ENCODE data around the gene CDC25C.
A peak's percentile ranks its signal among the peaks of the same experiment; 100 is the strongest.
"Not testable (repeated sequence)": the region's sequence is repeated elsewhere in the genome, so short reads cannot be mapped to it uniquely, and the experiment has no call there.

CDC25C gene

DNA sequence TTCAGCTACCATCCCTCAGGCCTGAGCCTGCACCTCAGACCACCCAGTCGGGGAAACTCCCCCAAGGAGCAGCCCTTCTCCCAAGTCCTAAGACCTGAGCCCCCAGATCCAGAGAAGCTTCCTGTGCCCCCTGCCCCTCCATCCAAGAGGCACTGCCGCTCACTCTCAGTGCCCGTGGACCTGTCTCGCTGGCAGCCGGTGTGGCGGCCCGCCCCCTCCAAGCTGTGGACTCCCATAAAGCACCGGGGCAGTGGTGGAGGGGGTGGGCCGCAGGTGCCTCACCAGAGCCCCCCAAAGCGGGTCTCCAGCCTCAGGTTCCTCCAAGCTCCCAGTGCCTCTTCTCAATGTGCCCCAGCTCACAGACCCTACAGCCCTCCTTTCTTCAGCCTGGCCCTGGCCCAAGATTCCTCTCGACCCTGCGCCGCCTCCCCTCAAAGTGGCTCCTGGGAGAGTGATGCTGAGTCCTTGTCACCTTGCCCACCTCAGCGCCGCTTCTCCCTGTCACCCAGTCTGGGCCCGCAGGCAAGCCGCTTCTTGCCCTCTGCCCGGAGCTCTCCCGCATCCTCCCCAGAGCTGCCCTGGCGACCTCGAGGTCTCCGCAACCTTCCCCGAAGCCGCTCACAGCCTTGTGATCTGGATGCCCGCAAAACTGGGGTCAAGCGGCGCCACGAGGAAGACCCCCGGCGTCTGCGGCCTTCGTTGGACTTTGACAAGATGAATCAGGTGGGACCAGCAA lies 13.5 kb upstream of the CDC25C start:
- no peak for DNase-seq

DNA sequence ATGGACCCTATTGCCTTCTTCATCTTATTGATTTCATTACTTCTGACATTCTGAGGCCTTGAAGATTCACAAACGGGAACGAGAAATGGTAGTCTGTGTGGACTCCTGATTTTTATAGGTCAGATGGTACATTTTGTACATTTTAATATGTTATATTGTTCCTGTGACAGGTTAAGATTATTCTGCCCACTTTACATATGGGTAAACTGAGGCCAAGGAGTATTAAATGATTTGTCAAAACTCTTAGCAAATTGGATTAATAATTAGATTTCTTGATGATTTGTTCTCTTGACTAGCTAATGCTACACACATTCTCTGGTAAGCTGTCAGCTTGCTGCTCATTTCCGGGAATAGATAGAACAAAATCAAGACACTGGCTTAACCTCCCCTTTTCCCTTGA lies 8.4 kb upstream of the CDC25C start:
- DNase-seq, result no peak

- DNase-seq, result no peak
Measured at GRCh38 chr5:138339464-138339863, 7.9 kb upstream of the CDC25C start.

DNA sequence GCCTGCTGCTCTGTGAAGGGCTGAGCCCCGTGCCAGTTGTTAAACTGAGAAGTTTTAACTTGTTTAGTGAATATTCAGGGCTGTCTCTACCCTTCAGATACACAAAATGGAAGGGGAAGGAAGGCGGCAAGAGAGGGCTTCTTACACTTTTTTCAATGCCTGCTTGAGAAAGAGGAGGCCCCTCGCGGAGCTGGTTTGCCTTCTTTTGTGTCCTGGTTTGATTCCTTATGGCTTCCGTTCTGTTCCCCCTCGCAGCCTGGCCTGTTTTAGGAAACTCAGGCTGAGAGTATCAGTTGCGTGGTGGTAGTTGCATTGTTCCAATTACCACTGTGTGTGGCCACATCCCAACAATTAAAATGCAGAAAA lies 7.5 kb upstream of the CDC25C start:
- no peak for DNase-seq

GRCh38 chr5:138338411-138339090 lies 6.9 kb upstream of the CDC25C start:
- no peak for DNase-seq

DNA sequence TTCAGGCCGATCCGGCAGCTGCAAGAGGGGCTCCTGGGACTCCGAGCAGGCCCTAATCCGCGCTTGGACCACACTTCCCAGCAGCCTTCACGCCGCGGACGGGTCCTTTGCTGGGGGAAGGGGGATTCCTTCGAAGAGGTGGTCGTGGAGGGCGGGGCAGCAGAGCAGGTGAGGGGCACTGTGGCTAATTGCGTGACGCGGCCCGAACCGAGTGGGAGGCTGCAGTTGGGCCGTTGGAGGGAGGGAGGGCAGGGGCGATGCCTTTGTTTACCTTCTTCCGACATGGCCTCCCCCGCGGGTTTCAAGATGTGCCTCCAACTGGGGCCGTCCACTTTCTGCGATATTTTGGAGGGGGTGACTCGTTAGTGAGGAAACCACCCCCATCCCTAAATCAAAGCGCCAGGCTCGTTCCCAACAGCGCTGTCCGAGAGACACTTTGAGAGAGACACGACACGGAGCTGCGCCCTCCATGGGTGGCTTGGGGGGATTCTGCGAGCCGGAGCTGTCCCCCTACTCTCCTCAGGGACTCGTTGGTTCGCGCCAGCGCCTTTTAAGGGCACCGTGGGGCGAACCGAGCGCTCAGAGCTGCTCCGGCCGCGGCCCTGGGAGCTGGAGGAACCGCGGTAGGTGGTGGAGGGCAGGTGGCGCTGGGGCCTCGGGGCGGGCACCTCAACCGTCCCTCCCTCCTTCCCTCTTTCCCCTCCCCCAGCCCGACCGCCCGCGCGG lies 6.2 kb upstream of the CDC25C start, which contains the start of gene FAM53C:
Gene FAM53C (plus strand): TSS at position 582 of the 726 bp plus-strand sequence. CDS start 3,070 bp downstream, outside the sequence.
- peak; percentile 81 for DNase-seq

DNA sequence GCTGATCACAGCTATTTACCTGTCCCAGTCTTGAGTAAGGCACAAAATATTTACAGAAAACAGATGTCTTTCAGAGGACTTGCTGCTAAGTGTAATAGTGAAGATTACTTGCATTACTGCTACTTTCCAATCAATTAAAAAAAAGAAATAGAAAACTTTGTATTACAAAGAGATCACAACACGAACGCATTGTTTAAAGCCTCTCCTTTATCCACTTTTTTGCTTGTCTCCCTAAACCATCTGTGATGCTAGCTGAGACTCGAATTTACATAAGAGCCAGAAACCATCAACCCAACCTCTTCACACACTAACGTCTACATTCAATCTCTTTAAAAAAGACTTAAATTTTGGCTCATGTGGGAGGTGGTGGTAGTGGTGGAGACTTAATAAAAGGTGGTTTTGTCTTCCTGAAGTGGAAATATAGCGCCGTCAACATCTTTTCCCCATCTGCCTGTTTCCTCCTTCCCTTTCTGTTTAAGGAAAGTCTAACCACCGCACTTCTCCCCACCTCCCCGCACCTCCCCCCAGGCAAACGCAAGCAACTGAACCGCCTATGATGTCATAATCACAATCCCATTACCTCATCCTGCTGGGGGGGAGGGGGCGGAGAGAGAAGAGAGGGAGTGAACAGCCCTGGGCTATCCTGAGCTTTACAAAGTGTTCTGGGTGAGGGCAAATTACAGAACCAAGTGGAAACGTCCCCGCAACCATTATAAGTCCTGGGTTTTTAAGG lies 5.5 kb upstream of the CDC25C start:
- DNase-seq, result peak; percentile 73

DNA sequence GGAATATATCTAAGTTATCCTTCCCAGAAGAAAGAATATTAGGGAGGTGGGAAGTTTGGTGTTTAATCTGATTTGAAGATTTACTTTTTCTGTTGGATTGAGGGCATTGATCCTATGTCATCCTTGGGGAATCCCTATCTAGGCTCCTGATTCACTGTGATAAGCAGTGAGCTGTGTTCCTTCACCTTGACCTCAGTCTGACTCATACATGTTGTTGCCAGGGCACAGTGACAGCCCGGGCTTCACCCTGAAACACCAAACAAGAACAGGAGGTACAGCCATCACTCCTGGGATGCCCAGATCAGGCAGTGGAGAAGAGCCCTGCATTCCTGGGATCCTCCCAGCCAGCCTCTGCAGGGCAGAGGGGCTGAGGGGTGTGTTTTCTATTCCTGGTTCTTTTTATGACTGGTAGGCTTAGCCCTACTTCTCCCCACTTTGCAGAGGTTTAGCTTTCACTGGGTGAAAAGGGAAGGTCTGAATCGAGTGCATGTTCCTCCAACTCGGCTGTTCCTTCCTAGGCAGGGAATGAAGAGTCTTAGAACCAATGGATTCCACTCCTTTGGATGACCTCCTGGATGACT lies 3.4 kb upstream of the CDC25C start:
- DNase-seq, result peak; percentile 25

DNA sequence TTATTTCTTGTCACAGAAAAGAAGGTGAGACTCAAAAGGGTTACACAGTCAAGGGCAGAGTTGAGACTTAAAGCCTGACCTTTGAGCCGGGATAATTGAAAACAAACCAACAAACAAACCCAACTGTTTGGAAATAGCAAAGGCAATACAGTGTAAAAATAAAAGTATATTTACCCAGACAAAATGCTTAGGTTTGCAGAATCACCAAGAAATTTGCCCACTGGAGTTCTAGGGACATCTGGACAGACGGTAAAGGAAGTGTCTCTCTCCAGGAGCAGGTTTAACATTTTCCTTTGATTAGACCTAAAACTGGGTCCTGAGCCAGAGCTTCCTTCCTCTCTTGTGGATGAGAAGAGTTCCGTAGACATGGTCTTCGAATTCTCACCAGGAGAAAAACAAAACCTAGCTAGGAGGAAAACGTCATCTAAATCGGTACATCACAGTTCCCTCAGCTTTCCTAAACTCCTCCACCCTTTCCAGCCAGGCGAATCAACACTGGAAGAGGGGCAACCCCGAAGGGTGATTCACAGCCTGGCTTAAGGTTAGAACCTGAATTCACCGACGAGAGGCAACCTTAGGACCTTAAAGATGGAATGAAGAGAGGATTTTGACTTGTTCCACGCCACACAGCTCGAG lies 673 bp downstream of the CDC25C start:
- no peak for DNase-seq

GRCh38 chr5:138318211-138318610 lies 13.4 kb downstream of the CDC25C start:
- not testable (repeated sequence) for DNase-seq

DNA sequence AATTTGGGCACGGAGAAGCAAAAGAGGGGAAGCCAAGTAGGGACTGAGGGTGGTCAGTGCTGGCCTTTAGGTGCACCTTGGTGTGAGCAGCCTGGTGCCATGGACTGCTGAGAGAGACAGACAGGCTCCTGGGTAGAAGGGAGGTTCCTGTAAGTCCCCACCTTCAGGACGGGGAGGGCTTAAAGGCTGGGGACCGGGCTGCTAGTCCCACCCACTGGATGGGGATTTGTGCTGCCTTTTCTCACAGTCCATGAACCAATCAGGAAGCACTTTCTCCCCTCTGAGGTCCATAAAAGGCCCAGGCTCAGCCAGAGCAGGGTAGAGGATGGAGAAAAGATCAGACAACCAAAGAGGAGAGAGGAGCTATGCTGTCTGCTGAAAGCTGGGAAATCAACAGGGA lies 15.2 kb downstream of the CDC25C start:
- DNase-seq, result no peak

GRCh38 chr5:138315751-138316278 lies 15.8 kb downstream of the CDC25C start:
- DNase-seq, result no peak

- DNase-seq, result no peak
Measured at GRCh38 chr5:138305797-138306196, 25.8 kb downstream of the CDC25C start.

DNA sequence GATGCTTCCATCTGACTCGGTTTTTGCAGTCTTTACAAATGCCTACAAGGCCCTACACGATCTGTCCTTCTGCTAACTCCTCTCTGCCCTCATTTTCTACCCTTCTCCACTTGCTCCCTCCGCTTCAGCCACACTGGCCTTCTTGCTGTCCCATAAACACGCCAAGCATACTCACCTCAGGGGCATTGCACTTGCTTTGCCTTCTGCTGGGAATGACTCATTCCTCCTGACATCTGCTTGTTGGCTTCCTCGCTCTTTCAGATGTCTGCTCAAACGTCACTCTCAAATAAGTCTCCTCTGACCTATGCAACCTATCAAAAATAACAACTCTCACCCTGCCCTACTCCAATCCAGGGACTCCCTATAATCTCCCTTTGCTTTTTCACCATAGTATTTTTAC lies 28.2 kb downstream of the CDC25C start:
- no peak for DNase-seq

- no peak for DNase-seq
Measured at GRCh38 chr5:138289296-138289695, 42.3 kb downstream of the CDC25C start.

GRCh38 chr5:138287246-138287645 lies 44.4 kb downstream of the CDC25C start:
- DNase-seq, result no peak

GRCh38 chr5:138282920-138283742 lies 48.5 kb downstream of the CDC25C start:
- peak; percentile 56 for DNase-seq

- no peak for DNase-seq
Measured at GRCh38 chr5:138280915-138281314, 50.7 kb downstream of the CDC25C start.

- DNase-seq, result no peak
Measured at GRCh38 chr5:138276402-138277054, 55.1 kb downstream of the CDC25C start.

DNA sequence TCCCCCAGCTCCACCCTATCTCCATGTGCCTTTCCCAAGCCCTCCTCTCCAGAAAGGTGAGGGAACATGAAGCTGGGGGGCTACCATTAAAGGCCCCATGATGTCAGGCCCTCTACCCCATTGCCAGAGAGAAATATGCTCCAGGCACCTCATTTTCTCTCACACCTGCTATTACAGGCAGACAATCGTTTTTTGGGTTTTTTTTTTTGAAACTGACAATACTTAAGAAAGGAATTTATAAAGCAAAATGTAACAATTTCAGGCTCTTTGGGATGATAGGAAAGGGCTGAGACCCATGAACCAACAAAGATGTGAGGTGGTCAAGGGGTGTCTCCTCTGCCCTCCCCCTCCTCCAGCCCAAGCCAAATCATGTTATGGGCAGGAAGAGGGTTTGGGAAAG lies 55.7 kb downstream of the CDC25C start:
- no peak for DNase-seq

DNA sequence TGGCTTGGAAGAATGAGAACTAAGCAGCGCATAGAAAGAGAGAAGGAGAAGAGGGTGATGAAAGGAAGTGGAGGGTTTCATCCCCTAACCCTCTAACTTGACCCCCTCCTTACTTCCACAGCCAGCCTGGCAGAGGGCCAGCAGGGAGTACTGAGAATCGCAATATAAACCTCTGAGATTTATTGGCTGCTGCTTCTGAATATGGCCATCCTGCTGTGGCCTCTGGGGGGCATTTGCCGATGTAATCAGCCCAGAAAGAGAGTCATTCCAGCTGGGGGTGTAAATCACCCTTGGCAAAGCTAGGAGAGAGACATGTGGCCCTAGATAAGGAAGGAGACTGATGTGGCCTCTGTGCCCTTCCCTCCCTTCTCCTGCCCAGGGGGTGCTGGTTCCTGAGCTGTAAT lies 56.2 kb downstream of the CDC25C start:
- DNase-seq, result no peak

Data from kidney glomerular epithelial cell (primary cell).